ELR (cell line): Measurements from ENCODE around the gene CCR9.
"Not testable (repeated sequence)": the region's sequence is repeated elsewhere in the genome, so short reads cannot be mapped to it uniquely, and the experiment has no call there.

Source experiments
- DNase-seq: peaks from one replicate; pipeline ENCODE4 v3.0.0-alpha.2; 2015; ENCODE audit warnings: low read depth

The CCR9 gene, protein sequence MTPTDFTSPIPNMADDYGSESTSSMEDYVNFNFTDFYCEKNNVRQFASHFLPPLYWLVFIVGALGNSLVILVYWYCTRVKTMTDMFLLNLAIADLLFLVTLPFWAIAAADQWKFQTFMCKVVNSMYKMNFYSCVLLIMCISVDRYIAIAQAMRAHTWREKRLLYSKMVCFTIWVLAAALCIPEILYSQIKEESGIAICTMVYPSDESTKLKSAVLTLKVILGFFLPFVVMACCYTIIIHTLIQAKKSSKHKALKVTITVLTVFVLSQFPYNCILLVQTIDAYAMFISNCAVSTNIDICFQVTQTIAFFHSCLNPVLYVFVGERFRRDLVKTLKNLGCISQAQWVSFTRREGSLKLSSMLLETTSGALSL

DNA sequence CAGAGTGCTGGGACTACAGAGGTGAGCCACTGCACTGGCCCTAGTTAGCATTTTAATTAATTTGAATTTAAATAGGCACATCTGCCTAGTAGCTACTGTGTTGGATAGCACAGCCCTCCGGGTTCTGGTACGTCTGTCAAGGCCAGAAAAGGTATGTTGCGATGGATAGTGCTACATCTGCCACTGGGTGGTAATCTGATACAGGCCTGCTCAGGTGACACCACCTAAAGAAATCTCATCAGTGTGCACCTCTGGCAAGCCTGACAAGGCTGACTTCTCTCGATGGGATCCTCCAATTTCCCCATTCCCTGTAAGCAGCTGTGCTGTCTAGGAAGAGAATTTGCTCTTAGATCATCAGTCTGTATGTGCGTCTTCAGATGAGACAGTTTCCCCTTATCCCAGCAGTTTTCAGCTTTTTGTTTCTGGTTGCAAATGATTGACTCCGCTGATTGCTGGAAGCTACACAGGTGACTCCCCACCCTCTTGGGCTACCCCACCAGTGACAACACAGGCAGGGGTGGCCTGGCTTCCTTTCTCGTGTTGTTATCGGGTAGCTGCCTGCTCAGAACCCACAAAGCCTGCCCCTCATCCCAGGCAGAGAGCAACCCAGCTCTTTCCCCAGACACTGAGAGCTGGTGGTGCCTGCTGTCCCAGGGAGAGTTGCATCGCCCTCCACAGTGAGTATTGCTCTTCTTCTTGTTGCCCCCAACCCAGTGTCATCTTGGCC, at the start of gene CCR9:
Gene CCR9, plus strand, starts transcription at position 565 of the 727 bp plus-strand sequence. CDS start 8,391 bp downstream, outside the sequence.
- DNase-seq = no peak

DNA sequence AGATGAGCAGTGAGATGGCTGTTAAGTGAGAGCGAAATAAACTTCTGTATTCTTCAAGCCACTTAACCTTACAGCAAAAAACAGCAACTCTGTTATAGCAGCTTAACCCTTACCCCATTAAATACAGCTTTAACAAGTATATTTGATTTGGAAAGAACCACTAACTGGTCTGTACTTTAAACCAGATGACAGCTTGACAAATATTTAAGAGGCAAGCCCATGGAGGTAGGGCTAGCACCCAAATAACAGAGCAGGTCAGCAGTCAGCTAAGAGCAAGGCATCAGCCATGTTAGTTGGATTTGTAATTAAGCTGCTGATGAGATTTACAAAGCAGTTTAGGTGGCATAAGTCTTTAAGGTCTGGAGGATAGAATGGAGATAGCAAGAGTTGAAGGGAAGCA, 47.9 kb upstream of the CCR9 start:
- DNase-seq = no peak

DNA sequence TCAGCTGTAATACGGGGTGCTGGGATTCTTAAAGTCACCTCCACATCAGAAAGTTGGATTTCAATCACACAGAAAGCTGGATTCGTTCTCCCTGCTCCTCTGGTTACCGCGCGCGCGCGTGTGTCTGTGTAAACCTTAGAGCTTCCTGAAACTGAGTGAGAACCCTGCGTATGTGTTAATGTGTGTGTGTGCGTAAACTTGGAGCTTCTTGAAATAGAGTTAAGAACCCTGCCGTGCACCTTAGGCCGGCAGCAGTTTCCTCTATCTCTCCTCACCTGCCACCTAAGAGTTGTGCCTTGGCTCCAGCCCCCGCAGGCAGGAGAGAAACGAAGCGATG, 45.0 kb upstream of the CCR9 start:
- DNase-seq = peak; percentile 38

DNA sequence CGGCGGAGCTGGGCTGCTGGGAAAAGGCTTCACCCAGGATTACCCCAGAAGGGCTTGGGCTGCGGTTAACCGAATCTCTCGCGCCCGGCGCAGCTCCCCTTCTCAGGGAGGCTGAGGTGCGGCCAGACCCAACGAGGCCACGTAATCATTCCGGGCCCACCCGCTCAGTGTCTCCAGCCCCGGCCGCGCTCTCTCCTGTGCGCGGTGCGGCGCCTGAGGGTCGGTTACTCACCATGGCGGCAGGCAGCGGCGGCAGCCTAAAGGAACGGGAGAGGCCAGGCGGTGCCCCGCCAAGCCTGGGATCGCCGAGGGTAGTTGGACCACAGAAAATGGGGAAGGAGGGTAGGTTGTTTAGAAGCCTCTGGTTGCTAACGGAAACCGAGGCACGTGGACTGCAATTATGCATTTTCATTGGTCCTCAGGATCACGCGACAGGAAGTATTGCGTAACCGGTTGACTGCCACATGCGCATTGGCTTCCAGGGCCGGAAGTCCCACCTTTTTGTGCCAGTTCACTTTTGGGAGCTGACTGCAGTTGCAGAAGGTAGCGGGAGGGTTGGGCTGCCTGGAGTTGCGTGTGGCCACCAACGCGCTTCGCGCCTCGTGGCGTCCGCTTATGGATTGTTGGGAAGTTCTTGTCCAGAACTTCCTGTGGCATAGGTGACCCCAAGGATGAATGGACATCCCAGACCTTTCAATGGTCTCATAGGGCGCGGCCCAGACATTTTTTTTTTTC, 44.4 kb upstream of the CCR9 start, which contains the start of gene LZTFL1:
Gene LZTFL1, minus strand, starts transcription at position 363 of the 735 bp plus-strand sequence. Its CDS starts 128 bp downstream, at position 235.
- peak; percentile 97 for DNase-seq

DNA sequence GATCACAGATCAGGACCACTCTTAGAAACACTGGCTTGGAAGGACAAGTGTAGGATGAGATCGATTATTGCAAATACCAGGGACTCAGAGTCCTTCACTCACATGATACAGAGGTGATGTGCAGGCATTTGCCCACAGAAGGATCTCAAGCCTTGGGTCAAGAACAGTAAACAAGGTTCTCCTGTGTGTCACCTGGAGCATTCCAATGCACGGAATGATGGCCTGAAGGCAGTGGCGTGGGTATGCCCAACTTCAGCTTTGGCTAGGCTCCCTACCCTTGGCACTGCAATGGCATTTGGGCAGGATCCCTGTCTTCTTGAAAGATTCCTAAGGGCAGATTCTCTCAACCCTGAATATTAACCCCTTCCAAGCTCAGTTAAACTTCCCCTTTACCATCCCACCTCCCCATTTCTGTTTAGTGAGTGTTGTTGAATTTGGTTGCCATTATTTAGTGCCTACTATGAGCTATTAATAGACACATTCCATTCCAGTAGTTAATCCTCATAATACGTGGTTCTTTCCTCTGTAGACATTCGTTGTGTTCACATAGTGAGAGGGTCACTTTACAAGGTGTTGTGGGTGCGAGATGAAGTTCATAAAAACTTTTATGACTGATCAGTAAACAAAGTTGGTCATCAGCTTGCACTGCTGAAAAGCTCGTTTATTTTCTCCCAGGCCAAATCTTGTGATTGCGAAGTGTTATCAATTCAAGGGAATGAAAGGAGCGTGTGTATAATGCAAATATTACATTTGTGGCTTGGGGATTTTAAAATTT, 43.3 kb upstream of the CCR9 start:
- DNase-seq = no peak

DNA sequence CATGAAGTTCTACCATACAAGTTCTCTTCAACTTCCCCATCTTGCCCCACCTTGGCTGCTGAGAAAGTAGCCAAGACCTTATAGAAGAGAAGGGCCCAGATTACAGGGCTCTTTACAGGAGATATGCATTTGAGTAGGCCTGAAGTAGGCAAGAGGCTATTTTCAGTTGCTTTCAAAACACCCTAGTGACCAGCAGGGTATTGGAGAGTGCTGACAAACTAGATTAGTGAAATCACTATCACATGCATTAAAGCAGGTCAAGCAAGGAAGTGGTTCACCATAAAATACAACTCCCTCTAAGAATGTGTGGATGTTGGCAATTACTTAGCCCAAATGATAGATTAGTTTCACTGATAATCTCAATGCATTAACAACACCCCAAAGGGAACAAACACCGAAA, 41.7 kb upstream of the CCR9 start:
- DNase-seq = no peak

DNA sequence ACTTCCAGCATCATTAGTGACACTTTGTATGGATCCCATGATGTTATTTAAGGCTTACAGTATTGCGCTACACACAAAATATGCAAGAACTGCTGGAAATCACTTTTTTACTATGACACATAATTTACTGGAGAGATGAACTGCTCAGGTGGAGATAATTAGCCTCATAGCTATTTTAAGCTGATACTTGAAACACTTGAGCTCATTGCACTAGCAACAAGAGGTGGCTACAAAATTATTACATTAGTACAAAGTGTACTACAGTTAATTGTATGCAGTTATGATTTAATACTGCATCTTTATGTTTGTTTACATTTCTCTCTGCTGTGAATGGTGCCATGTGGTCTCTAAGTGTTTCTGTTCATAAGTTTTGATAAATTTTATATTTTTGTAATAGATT, 38.0 kb upstream of the CCR9 start:
- DNase-seq = no peak

DNA sequence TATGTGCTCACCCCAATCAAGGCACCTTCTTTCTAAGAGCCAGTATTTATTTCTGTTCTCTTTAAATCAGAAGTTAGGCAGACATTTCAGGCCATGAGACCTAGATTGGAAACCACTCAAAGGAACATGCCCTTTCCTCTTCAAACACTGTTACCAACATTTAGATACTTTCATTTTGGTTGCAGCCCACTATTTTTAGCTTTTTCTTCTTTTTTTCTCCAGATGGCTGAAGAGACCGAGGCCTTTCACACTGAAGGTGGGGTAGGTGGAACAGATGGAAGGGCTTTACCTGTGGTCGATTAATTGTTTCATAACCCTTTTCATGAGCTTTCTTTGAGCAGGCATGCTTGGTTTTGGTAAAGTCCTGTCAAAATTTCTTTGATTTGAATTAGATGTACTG, 33.5 kb upstream of the CCR9 start:
- no peak for DNase-seq

DNA sequence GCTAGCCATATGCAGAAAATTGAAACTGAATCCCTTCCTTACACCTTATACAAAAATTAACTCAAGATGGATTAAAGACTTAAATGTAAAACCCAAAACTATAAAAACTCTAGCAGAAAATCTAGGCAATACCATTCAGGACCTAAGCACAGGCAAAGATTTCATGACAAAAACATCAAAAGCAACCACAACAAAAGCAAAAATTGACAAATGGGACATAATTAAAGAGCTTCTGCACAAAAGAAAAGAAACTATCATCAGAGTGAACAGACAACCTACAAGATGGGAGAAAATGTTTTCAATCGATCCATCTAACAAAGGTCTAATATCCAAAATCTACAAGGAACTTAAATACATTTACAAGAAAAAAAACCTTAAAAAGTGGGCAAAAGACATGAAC, 30.0 kb upstream of the CCR9 start:
- DNase-seq = not testable (repeated sequence)

DNA sequence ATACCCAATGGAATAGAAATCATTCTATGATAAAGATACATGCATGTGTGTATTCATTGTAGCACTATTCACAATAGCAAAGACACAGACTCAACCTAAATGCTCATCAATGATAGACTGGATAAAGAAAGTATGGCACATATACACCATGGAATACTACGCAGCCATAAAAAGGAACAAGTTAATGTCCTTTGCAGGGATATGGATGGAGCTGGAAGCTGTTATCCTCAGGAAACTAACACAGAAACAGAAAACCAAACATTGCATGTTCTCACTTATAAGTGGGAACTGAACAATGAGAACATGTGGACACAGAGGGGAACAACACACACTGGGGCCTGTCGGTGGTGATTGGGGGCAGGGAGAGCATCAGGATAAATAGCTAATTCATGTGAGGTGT, 29.3 kb upstream of the CCR9 start:
- not testable (repeated sequence) for DNase-seq

DNA sequence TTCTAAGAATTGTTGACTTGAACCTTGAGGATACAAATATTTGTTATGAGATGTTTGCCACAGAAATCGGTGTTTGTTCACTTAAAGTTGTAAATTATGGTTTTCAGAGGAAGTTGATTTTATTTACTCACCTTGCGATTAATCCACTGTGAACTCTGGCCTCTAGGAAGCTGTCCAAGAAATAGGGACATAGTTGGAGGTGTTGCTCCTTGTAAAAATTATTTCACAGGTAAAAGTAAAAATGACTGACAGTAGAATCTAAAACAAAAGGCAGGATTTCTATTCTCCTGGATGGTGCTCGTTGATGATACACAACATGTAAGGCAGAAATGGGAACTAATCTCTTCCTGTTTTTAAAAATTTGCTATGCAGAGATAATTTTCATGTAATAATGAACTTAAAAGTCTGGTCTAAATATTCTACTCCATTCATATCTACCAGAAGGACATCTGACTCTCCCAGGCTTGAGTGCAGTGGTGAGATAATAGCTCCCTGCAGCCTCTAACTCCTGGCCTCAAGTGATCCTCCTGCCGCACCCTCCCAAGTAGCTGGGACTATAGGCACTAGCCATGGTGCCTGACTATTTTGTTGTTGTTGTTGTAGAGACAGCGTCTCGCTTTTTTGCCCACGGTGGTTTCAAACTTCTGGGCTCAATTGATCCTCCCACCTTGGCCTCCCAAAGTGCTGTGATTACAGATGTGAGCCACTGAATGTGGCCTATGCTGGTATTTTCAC, 27.4 kb upstream of the CCR9 start:
- no peak for DNase-seq

DNA sequence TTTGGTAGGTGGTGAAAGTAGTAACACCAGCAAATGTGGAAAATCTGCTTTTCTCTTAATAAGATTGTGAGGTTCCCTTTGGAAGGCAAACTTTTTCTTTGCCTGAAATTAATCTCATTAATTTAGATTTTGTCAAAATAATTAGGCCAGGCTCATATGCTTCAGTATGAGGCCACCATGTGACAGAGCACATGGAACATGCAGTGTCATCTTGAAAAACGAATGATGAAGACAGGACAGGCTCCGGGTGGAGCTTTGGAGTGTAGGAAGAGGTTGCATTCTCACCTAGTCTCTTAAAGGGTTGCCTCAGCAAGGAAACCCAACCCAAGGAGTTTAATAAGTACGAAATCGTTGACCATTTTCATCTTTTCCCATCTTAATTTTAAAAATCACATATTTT, 25.9 kb upstream of the CCR9 start:
- no peak for DNase-seq

DNA sequence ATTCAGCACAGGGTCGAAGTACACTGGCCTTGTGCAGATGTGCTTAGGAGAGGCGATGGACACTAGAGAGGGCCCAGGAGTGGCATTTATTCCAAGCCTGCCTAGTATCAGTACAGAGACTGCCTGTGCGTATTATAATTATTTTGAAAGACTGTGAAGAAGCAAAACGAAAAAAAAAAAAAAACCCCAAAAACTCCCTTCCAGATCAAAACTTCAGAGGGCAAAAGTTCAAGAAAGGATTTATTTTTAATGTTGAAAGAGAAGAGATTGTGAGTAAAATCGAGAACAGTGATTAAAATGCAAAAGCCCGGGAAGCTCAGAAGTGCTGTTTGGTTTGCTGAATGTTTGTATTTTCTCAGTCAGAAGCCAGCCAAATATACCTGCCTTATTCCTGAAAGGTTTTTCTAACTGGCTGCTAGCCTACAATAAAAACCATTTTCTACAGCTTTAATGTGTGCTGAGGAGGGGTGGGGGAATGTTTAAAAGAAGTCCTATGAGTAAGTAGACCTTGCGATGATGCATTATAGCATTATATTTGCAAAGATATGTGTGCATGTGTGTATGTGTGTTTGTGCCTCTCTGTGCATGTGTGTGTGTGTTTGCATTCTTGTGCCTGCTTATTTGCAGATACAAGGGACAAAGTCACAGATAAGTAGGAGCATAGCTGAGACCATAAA, 25.2 kb upstream of the CCR9 start:
- no peak for DNase-seq

DNA sequence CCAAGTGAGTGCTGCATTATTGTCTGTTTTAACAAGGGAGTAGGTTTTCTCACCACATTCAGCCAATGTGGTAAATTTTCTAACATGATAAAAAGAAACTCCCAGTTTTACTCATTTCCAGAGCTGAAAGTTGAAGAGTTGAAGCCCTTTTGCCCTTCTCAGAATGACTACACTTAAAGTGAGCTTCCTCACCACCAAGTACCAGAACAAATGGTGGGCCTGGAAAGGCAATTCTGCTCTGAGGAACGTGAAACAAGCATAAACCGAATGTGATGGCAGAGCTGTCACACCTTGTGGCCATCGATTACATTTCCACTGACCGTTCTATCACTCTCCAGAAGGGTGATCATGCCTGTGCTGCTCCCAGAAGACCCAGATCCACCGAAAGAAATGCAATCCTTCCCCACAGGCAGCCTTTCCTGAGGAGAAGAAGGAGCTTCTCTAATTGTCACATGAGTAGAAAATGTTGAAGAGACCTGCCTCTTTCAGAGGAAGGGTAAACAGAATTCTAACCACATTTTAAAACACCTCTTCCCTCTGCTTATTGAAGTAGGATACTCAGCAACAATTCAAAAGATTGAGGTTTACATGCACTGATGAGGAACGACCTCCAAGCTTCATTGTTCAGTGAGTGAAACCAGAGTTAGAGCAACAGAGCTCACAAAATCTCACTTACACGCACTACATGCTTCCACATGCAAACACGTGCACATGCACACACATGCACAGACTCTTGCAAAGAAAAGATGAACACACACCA, 21.4 kb upstream of the CCR9 start:
- DNase-seq = no peak

DNA sequence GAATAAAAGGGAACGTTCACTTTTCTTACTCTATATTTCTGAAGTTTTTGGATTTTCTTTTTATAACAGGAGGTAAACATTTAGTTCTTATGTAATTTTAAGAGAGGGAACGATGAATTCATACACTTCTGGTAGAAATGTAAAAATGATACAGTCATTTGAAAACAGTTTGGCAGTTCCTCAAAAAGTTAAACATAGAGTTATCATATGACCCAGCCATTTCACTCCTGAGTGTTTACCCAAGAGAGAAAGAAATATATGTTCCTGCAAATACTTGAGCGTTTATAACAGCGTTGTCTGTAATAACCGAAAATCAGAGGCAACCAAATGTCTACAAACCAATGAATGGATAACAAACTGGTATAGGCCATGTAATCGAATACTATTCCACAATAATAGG, 20.8 kb upstream of the CCR9 start:
- DNase-seq = no peak

DNA sequence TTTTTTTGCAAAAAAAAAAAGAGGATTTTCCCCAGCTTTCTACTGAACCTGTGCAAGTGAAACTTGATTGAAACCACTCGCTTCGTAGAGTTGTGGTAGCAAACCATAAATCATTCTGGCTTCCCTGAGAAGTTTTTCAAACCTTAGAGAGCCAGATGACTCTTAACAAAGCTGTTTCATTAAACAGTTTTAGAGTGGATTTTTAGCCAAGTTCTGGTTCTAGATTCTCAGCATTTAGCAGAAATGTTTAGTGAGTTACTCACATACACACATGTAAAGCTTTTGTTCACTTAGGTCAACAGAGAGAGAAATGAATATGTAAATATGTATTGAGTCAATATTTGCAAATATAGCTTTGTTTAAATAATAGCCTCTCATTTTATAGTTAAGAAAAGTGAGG, 18.1 kb upstream of the CCR9 start:
- DNase-seq = no peak

DNA sequence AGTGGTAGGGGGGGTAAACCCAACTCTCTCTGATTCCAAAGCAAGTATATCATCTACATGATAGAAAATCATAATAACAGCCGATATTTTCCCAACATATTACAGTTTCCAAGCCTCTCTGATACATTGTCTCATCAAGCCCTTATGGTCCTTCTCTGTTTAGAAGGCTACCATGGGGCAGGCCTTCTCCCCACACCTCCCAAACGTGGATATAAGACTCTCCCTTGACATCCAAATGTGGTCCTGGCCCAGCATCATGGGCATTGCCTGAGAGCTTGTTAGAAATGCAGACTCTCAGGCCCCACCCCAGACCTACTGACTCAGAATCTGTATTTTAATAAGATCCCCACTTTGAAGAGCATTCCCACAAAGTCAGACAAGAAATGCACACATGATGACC, 17.7 kb upstream of the CCR9 start:
- DNase-seq = no peak

DNA sequence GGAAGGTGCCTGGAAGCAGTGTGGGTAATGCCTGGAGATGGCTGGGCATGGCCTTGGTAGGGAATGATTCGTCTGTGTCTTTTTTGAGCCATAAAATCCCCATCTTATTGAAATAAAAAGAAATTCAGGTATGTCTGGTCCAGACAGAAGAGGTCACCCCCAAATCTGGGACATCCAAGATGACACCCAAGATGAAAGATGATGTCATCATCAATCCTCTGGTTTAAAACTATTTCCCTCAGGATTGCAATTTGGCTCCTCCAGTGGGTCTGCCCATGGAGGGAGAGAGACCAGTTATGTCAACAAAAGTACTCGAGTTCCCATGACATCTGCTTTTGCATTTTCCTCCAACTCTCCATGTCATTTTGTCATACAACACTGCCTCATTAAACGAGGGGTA, 16.7 kb upstream of the CCR9 start:
- no peak for DNase-seq

DNA sequence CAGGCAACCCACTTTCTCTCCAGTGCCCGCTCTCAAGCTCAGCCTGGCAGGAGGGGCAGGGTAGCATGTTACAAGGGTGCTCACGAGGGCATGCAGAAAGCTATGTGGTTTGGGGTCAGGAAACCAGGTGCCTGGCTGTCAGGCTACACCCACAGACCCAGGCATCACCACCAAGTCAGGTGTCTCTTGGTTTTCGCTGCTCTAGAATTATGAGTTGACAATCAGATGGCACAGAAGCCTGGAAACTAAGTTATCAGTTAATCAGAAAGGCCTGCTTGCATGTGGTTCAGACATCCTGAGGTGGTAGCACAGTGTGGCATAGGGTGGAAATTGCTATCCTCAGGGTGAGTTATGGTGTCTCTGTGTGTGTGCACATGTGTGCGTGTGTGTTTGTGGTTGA, 16.2 kb upstream of the CCR9 start:
- DNase-seq = no peak

DNA sequence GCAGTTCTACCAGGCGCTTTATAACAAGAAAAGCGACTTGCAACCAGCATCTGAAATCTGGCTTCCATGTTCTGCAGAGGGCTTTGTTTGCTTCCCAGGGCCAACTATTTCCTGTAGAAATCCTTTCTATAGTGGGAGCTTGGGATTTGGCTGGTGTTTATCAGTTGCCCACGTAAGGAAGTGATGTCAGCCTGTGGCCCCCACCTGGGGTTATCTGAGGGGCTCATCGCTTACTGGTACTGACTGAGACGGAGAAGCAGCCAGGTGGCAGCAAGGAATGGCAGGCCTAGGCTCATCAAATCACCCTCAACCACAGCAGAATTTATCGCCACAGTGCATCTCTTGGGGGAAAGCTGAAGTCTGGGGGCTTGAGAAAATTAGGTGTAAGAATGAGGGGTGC, 14.6 kb upstream of the CCR9 start:
- no peak for DNase-seq
